ENCODE data around the gene FADS1.

FADS1 gene

GRCh38 chr11:61800331-61801281 is 16.2 kb downstream of the FADS1 start:
- Histone ChIP-seq H3K9ac (no peak overlapping the region; a peak in 1 of 22 replicates), H4K20me1 (peaks cover 0 to 74% (median 37%) of the 10 kb centered on the region in 11 experiments; a peak in 15 of 22 replicates), H3K4me3 (no peak overlapping the region), H3K9me3 (replicated peaks in 1 of 11) (no peaks in the 10 kb centered on the region), H3K27me3 (no peaks in the 10 kb centered on the region), H3K36me3 (peaks cover 53 to 98% (median 96%) of the 10 kb centered on the region in 11 experiments), H3K27ac (0 out of 22 replicates have a peak overlapping the region, but pooled peaks of 1 of the 11 experiments have one; percentile 41), H3K4me1 (peaks cover 2 to 31% (median 15%) of the 10 kb centered on the region in 10 experiments; a peak in 16 of 20 replicates), H3K4me2 (no peak overlapping the region)
- no peak for TF ChIP-seq Cebpa-rat (IDR thresholded peaks at IDR 0.05)

GRCh38 chr11:61799665-61800284 is 17.0 kb downstream of the FADS1 start:
- Histone ChIP-seq H3K4me2 (peak overlapping the region in 3 of 11 experiments; percentile 25 to 45 (median 36); a peak in 3 of 22 replicates), H3K27ac (peak overlapping the region in 4 of 11 experiments; percentile 32 to 69 (median 52); a peak in 5 of 22 replicates)

GRCh38 chr11:61797263-61797944 is 19.4 kb downstream of the FADS1 start:
- TF ChIP-seq Cebpa-rat (IDR thresholded peaks at IDR 0.05) = no peak
- no peak overlapping the region for H3K4me3 ChIP-seq
- H3K9me3 ChIP-seq (replicated peaks in 1 of 11) = no peaks in the 10 kb centered on the region
- peaks cover 0 to 75% (median 34%) of the 10 kb centered on the region in 11 experiments; a peak in 14 of 22 replicates for H4K20me1 ChIP-seq
- H3K27me3 ChIP-seq = no peaks in the 10 kb centered on the region
- H3K4me1 ChIP-seq = peaks cover 25 to 55% (median 33%) of the 10 kb centered on the region in 10 experiments
- H3K27ac ChIP-seq = peak overlapping the region in 4 of 11 experiments; percentile 12 to 69 (median 52); a peak in 7 of 22 replicates
- H3K4me2 ChIP-seq = peak overlapping the region in 5 of 11 experiments; percentile 4 to 36 (median 9); a peak in 4 of 22 replicates
- H3K9ac ChIP-seq = peak overlapping the region in 9 of 11 experiments; percentile 7 to 34 (median 20); a peak in 13 of 22 replicates
- H3K36me3 ChIP-seq = peaks cover 24 to 80% (median 77%) of the 10 kb centered on the region in 11 experiments

More at GRCh38 chr11:61799665-61800284, 17.0 kb downstream of the FADS1 start:
- Histone ChIP-seq H3K9ac (0 out of 22 replicates have a peak overlapping the region, but pooled peaks of 2 of the 11 experiments have one; percentile 14 to 18), H3K4me3 (no peak overlapping the region), H4K20me1 (peaks cover 0 to 74% (median 45%) of the 10 kb centered on the region in 11 experiments; a peak in 15 of 22 replicates), H3K27me3 (no peaks in the 10 kb centered on the region), H3K36me3 (peaks cover 48 to 98% (median 96%) of the 10 kb centered on the region in 11 experiments), H3K9me3 (replicated peaks in 1 of 11) (no peaks in the 10 kb centered on the region), H3K4me1 (peaks cover 10 to 39% (median 19%) of the 10 kb centered on the region in 10 experiments)
- no peak for TF ChIP-seq Cebpa-rat (IDR thresholded peaks at IDR 0.05)

GRCh38 chr11:61795876-61796526 is 20.8 kb downstream of the FADS1 start:
- Histone ChIP-seq H3K9me3 (replicated peaks in 1 of 11) (no peaks in the 10 kb centered on the region), H3K9ac (peak overlapping the region in 10 of 11 experiments; percentile 25 to 100 (median 98); a peak in 14 of 22 replicates), H3K27ac (peak overlapping the region in 1 of 11 experiments; percentile 10; a peak in 1 of 22 replicates)

GRCh38 chr11:61795459-61795858 is 21.3 kb downstream of the FADS1 start:
- peaks cover 14 to 67% (median 59%) of the 10 kb centered on the region in 11 experiments for H3K36me3 ChIP-seq

More at GRCh38 chr11:61795876-61796526, 20.8 kb downstream of the FADS1 start:
- TF ChIP-seq Cebpa-rat (IDR thresholded peaks at IDR 0.05) = no peak
- peaks cover 11 to 67% (median 63%) of the 10 kb centered on the region in 11 experiments; a peak in 21 of 22 replicates for H3K36me3 ChIP-seq
- H3K27me3 ChIP-seq = no peaks in the 10 kb centered on the region
- H3K4me2 ChIP-seq = peak overlapping the region in 9 of 11 experiments; percentile 82 to 94 (median 90); a peak in 12 of 22 replicates
- H4K20me1 ChIP-seq = peaks cover 0 to 61% (median 34%) of the 10 kb centered on the region in 11 experiments; a peak in 14 of 22 replicates
- peak overlapping the region in 1 of 10 experiments; percentile 8; a peak in 1 of 20 replicates for H3K4me3 ChIP-seq
- peaks cover 33 to 63% (median 42%) of the 10 kb centered on the region in 10 experiments for H3K4me1 ChIP-seq

GRCh38 chr11:61794579-61794978 is 22.2 kb downstream of the FADS1 start:
- H3K4me2 ChIP-seq = peak overlapping the region in 10 of 11 experiments; percentile 82 to 99 (median 90); a peak in 21 of 22 replicates
- no peaks in the 10 kb centered on the region for H3K9me3 ChIP-seq (replicated peaks in 1 of 11)
- peaks cover 23 to 67% (median 59%) of the 10 kb centered on the region in 11 experiments for H3K36me3 ChIP-seq
- H3K27ac ChIP-seq = peak overlapping the region in 3 of 11 experiments; percentile 5 to 100 (median 6); a peak in 3 of 22 replicates
- peak overlapping the region; percentile 25 to 100 (median 98); a peak in 17 of 22 replicates for H3K9ac ChIP-seq
- no peaks in the 10 kb centered on the region for H3K27me3 ChIP-seq
- H3K4me1 ChIP-seq = peaks cover 35 to 61% (median 48%) of the 10 kb centered on the region in 10 experiments
- TF ChIP-seq Cebpa-rat (IDR thresholded peaks at IDR 0.05) = no peak
- H4K20me1 ChIP-seq = peaks cover 0 to 48% (median 32%) of the 10 kb centered on the region in 11 experiments; a peak in 17 of 22 replicates
- H3K4me3 ChIP-seq = peak overlapping the region in 7 of 10 experiments; percentile 28 to 84 (median 82); a peak in 8 of 20 replicates

More at GRCh38 chr11:61795459-61795858, 21.3 kb downstream of the FADS1 start:
- peaks cover 0 to 57% (median 34%) of the 10 kb centered on the region in 11 experiments; a peak in 14 of 22 replicates for H4K20me1 ChIP-seq
- H3K4me2 ChIP-seq = peak overlapping the region in 9 of 11 experiments; percentile 82 to 94 (median 90); a peak in 15 of 22 replicates
- no peak for TF ChIP-seq Cebpa-rat (IDR thresholded peaks at IDR 0.05)
- peaks cover 35 to 68% (median 46%) of the 10 kb centered on the region in 10 experiments for H3K4me1 ChIP-seq
- 0 out of 22 replicates have a peak overlapping the region, but pooled peaks of 1 of the 11 experiments have one; percentile 10 for H3K27ac ChIP-seq
- H3K27me3 ChIP-seq = no peaks in the 10 kb centered on the region
- H3K4me3 ChIP-seq = peak overlapping the region in 3 of 10 experiments; percentile 2 to 28 (median 8); a peak in 2 of 20 replicates
- H3K9ac ChIP-seq = peak overlapping the region in 10 of 11 experiments; percentile 25 to 100 (median 98); a peak in 15 of 22 replicates
- H3K9me3 ChIP-seq (replicated peaks in 1 of 11) = no peaks in the 10 kb centered on the region

GRCh38 chr11:61793829-61794204 is 23.0 kb downstream of the FADS1 start:
- H3K36me3 ChIP-seq = peaks cover 30 to 67% (median 59%) of the 10 kb centered on the region in 11 experiments
- H3K4me3 ChIP-seq = peak overlapping the region; percentile 76 to 89 (median 82)
- H3K27me3 ChIP-seq = no peaks in the 10 kb centered on the region
- peaks cover 6 to 40% (median 34%) of the 10 kb centered on the region in 11 experiments; a peak in 17 of 22 replicates for H4K20me1 ChIP-seq
- H3K9me3 ChIP-seq (replicated peaks in 1 of 11) = no peaks in the 10 kb centered on the region
- peak overlapping the region; percentile 96 to 100 (median 99) for H3K9ac ChIP-seq
- peak overlapping the region; percentile 82 to 99 (median 90) for H3K4me2 ChIP-seq
- H3K27ac ChIP-seq = peak overlapping the region in 10 of 11 experiments; percentile 98 to 100 (median 99); a peak in 21 of 22 replicates
- H3K4me1 ChIP-seq = peaks cover 35 to 55% (median 45%) of the 10 kb centered on the region in 10 experiments
- no peak for TF ChIP-seq Cebpa-rat (IDR thresholded peaks at IDR 0.05)

All from BLaER1 treated with 17β-estradiol and CSF1 and Interleukin-3, amounts not matched to agents 10 nM and 100 nM (cell line).